Urinary bladder (tissue), 4 donors: ENCODE results near the gene GPR87. TPM values are rescaled to one million over a fixed set of nuclear protein-coding genes. Genes with fewer than 3 reads are reported as not detected.

Source experiments
- DNase-seq: peaks from one replicate; pipeline ENCODE4 v3.0.0-alpha.2; 2015; ENCODE audit errors: extremely low spot score
- H3K27ac ChIP-seq: one replicate; pipeline ENCODE4 v1.5.1; 2013; ENCODE audit warnings: low read depth, mild to moderate bottlenecking, moderate library complexity
- H3K36me3 ChIP-seq: one replicate; pipeline ENCODE4 v1.6.1; 2013; ENCODE audit warnings: mild to moderate bottlenecking, moderate library complexity; ENCODE audit not compliant: insufficient read depth
- H3K4me1 ChIP-seq: one replicate; pipeline ENCODE4 v1.6.1; 2013; ENCODE audit warnings: mild to moderate bottlenecking, moderate library complexity; ENCODE audit not compliant: insufficient read depth
- H3K4me3 ChIP-seq: one replicate; pipeline ENCODE4 v1.5.1; 2013; ENCODE audit warnings: low read depth, low read length
- WGBS: extraction: QIAGEN DNeasy Blood & Tissue Kit; methylation state at CpG from one replicate; pipeline ENCODE4 v1.1.7; 2013; 5-methylcytosine and 5-hydroxymethylcytosine counted together
- polyA plus RNA-seq: library from polyadenylated mRNA; stranded (reverse); fragments of 200-250 nt; gene quantifications from one replicate; pipeline ENCODE4 v1.2.3, GENCODE V29; 2013
- total RNA-seq: library from RNA; depleted of rRNA; stranded (reverse); fragments of >200 nt; gene quantifications from one replicate; pipeline ENCODE4 v1.2.3, GENCODE V29; 2014
- donor health status: healthy with polysubstance abuse.
- donor health status: healthy.

GPR87 gene
- total and polyA plus RNA-seq, 2 donors, result 4.2 to 5.0 TPM

- Histone ChIP-seq H3K4me1 (no peaks in the 10 kb centered on the region), H3K36me3 (no peaks in the 10 kb centered on the region), H3K4me3 (no peak overlapping the region), H3K27ac (no peak overlapping the region)
- 56% methylated on average over 10 of the region's 10 CpGs for WGBS
- DNase-seq, result no peak
These were observed 11.8 kb upstream of the GPR87 start for GRCh38 chr3:151328298-151328995.

- Histone ChIP-seq H3K27ac (no peak overlapping the region), H3K4me3 (no peak overlapping the region), H3K4me1 (no peaks in the 10 kb centered on the region), H3K36me3 (no peaks in the 10 kb centered on the region)
- no peak for DNase-seq
- WGBS, result 15% methylated on average over 3 of the region's 3 CpGs
These were observed 11.1 kb upstream of the GPR87 start for GRCh38 chr3:151327571-151328198.

GRCh38 chr3:151322511-151322910 lies 5.9 kb upstream of the GPR87 start:
- no peak for DNase-seq
- no peaks in the 10 kb centered on the region for H3K4me1 ChIP-seq
- H3K27ac ChIP-seq, result no peak overlapping the region
- no peaks in the 10 kb centered on the region for H3K36me3 ChIP-seq
- H3K4me3 ChIP-seq, result no peak overlapping the region
- 92% methylated on average over 1 of the region's 1 CpG for WGBS

- no peaks in the 10 kb centered on the region for H3K4me1 ChIP-seq
- H3K36me3 ChIP-seq, result no peaks in the 10 kb centered on the region
- 82% methylated on average over 1 of the region's 1 CpG for WGBS
- no peak overlapping the region for H3K4me3 ChIP-seq
- DNase-seq, result no peak
- no peak overlapping the region for H3K27ac ChIP-seq
These were observed 4.9 kb upstream of the GPR87 start for GRCh38 chr3:151321526-151321925.

GRCh38 chr3:151320131-151320530 lies 3.5 kb upstream of the GPR87 start:
- DNase-seq, result no peak
- Histone ChIP-seq H3K4me3 (no peak overlapping the region), H3K27ac (no peak overlapping the region), H3K36me3 (no peaks in the 10 kb centered on the region), H3K4me1 (no peaks in the 10 kb centered on the region)
- 84% methylated on average over 2 of the region's 2 CpGs for WGBS

- no peaks in the 10 kb centered on the region for H3K36me3 ChIP-seq
- DNase-seq, result no peak
- H3K4me1 ChIP-seq, result no peaks in the 10 kb centered on the region
- 79% methylated on average over 4 of the region's 4 CpGs for WGBS
- no peak overlapping the region for H3K27ac ChIP-seq
- no peak overlapping the region for H3K4me3 ChIP-seq
These were observed 3.0 kb upstream of the GPR87 start for GRCh38 chr3:151319628-151320027.

- no peaks in the 10 kb centered on the region for H3K36me3 ChIP-seq
- peak; percentile 54 for DNase-seq
- H3K4me3 ChIP-seq, result no peak overlapping the region
- WGBS, result 74% methylated on average over 7 of the region's 7 CpGs
- H3K27ac ChIP-seq, result no peak overlapping the region
- no peaks in the 10 kb centered on the region for H3K4me1 ChIP-seq
These were observed 2.4 kb upstream of the GPR87 start for GRCh38 chr3:151318991-151319390.

GRCh38 chr3:151318313-151318712 lies 1.7 kb upstream of the GPR87 start:
- Histone ChIP-seq H3K36me3 (no peaks in the 10 kb centered on the region), H3K4me1 (no peaks in the 10 kb centered on the region), H3K27ac (no peak overlapping the region), H3K4me3 (no peak overlapping the region)
- DNase-seq, result no peak

GRCh38 chr3:151315846-151316245 lies 774 bp downstream of the GPR87 start:
- peak; percentile 48 for DNase-seq
- WGBS, result 80% methylated on average over 2 of the region's 2 CpGs
- Histone ChIP-seq H3K4me3 (no peak overlapping the region), H3K4me1 (no peaks in the 10 kb centered on the region), H3K36me3 (no peaks in the 10 kb centered on the region), H3K27ac (no peak overlapping the region)

- WGBS, result 66% methylated on average over 2 of the region's 2 CpGs
These were observed 1.5 kb downstream of the GPR87 start for GRCh38 chr3:151315136-151315535.

GRCh38 chr3:151314593-151314992 lies 2.0 kb downstream of the GPR87 start:
- 95% methylated on average over 5 of the region's 5 CpGs for WGBS
- no peaks in the 10 kb centered on the region for H3K36me3 ChIP-seq
- H3K4me3 ChIP-seq, result no peak overlapping the region
- no peak for DNase-seq
- H3K27ac ChIP-seq, result no peak overlapping the region
- H3K4me1 ChIP-seq, result no peaks in the 10 kb centered on the region

More at GRCh38 chr3:151315136-151315535, 1.5 kb downstream of the GPR87 start:
- Histone ChIP-seq H3K4me1 (no peaks in the 10 kb centered on the region), H3K4me3 (no peak overlapping the region), H3K36me3 (no peaks in the 10 kb centered on the region), H3K27ac (no peak overlapping the region)
- no peak for DNase-seq

GRCh38 chr3:151314137-151314536 lies 2.5 kb downstream of the GPR87 start:
- no peak for DNase-seq
- Histone ChIP-seq H3K4me1 (no peaks in the 10 kb centered on the region), H3K4me3 (no peak overlapping the region), H3K27ac (no peak overlapping the region), H3K36me3 (no peaks in the 10 kb centered on the region)
- WGBS, result 74% methylated on average over 2 of the region's 2 CpGs

- Histone ChIP-seq H3K4me3 (no peak overlapping the region), H3K4me1 (no peaks in the 10 kb centered on the region), H3K27ac (no peak overlapping the region), H3K36me3 (no peaks in the 10 kb centered on the region)
- no peak for DNase-seq
- WGBS, result 92% methylated on average over 3 of the region's 3 CpGs
These were observed 3.6 kb downstream of the GPR87 start for GRCh38 chr3:151312972-151313371.

GRCh38 chr3:151309566-151309965 lies 7.1 kb downstream of the GPR87 start:
- 96% methylated on average over 2 of the region's 2 CpGs for WGBS
- Histone ChIP-seq H3K4me1 (no peaks in the 10 kb centered on the region), H3K27ac (no peak overlapping the region), H3K4me3 (no peak overlapping the region), H3K36me3 (no peaks in the 10 kb centered on the region)
- no peak for DNase-seq
